HG03521 (cell line): Measurements from ENCODE around the gene TOM1L2.
A peak's percentile ranks its signal among the peaks of the same experiment; 100 is the strongest.

ENCODE experiments used
- ATAC-seq: cut with Tn5 transposase; IDR thresholded peaks from one replicate; pipeline ENCODE4 v1.9.1; 2021; ENCODE audit warnings: mild to moderate bottlenecking, moderate library complexity; ENCODE audit not compliant: unreplicated experiment

The TOM1L2 gene

GRCh38 chr17:17972126-17972951 is at the start of gene TOM1L2, which contains the start of gene DRC3:
Gene TOM1L2 (minus strand): TSS chr17:17972400. CDS start chr17:17972313, 87 bp downstream.
Gene DRC3 (plus strand): TSS chr17:17972862. CDS start chr17:17977599, 4,737 bp downstream.
- ATAC-seq, result peak; percentile 95

- ATAC-seq, result no peak
Measured at GRCh38 chr17:18021372-18021771, 49.2 kb upstream of the TOM1L2 start.

GRCh38 chr17:18020971-18021370 is 48.8 kb upstream of the TOM1L2 start:
- no peak for ATAC-seq

GRCh38 chr17:18019838-18020154 is 47.6 kb upstream of the TOM1L2 start:
- no peak for ATAC-seq

- no peak for ATAC-seq
Measured at GRCh38 chr17:18018411-18018921, 46.3 kb upstream of the TOM1L2 start.

GRCh38 chr17:18017958-18018357 is 45.8 kb upstream of the TOM1L2 start:
- ATAC-seq, result no peak

- ATAC-seq, result no peak
Measured at GRCh38 chr17:18016426-18016825, 44.2 kb upstream of the TOM1L2 start.

- ATAC-seq, result no peak
Measured at GRCh38 chr17:18015593-18015992, 43.4 kb upstream of the TOM1L2 start.

GRCh38 chr17:18014006-18014405 is 41.8 kb upstream of the TOM1L2 start:
- ATAC-seq, result no peak

- no peak for ATAC-seq
Measured at GRCh38 chr17:18011286-18011685, 39.1 kb upstream of the TOM1L2 start.

GRCh38 chr17:18009609-18010420 is 37.6 kb upstream of the TOM1L2 start:
- ATAC-seq, result no peak

- no peak for ATAC-seq
Measured at GRCh38 chr17:18008496-18009268, 36.5 kb upstream of the TOM1L2 start.

- ATAC-seq, result no peak
Measured at GRCh38 chr17:18006495-18007239, 34.5 kb upstream of the TOM1L2 start.

- no peak for ATAC-seq
Measured at GRCh38 chr17:18005496-18005895, 33.3 kb upstream of the TOM1L2 start.

- no peak for ATAC-seq
Measured at GRCh38 chr17:18004884-18005305, 32.7 kb upstream of the TOM1L2 start.

GRCh38 chr17:18004345-18004744 is 32.1 kb upstream of the TOM1L2 start:
- no peak for ATAC-seq

GRCh38 chr17:18002171-18002570 is 30.0 kb upstream of the TOM1L2 start:
- ATAC-seq, result no peak

GRCh38 chr17:18000030-18000408 is 27.8 kb upstream of the TOM1L2 start:
- no peak for ATAC-seq

- no peak for ATAC-seq
Measured at GRCh38 chr17:17999364-18000029, 27.3 kb upstream of the TOM1L2 start.

- ATAC-seq, result no peak
Measured at GRCh38 chr17:17998934-17999333, 26.7 kb upstream of the TOM1L2 start.
